Progenitor cell of endocrine pancreas (in vitro differentiated cells): ENCODE results near the gene POM121C. TPM values are rescaled to one million over a fixed set of nuclear protein-coding genes. Genes with fewer than 3 reads are reported as not detected.
"Not testable (repeated sequence)": the region's sequence is repeated elsewhere in the genome, so short reads cannot be mapped to it uniquely, and the experiment has no call there.

Source experiments
- DNase-seq: peaks from one replicate; pipeline ENCODE4 v3.0.0; 2021; ENCODE audit warnings: low spot score; ENCODE audit not compliant: unreplicated experiment
- H3K27ac Mint-ChIP-seq: 2 replicates; pipeline ENCODE4 v1.8.0; 2021; ENCODE audit warnings: mild to moderate bottlenecking, moderate library complexity, mixed read lengths
- H3K27me3 Mint-ChIP-seq: 2 replicates; pipeline ENCODE4 v1.8.0; 2021; ENCODE audit warnings: mixed read lengths
- H3K36me3 Mint-ChIP-seq: 2 replicates; pipeline ENCODE4 v1.8.0; 2022; ENCODE audit warnings: mixed read lengths; ENCODE audit not compliant: insufficient read depth
- H3K4me1 Mint-ChIP-seq: 2 replicates; pipeline ENCODE4 v1.8.0; 2021; ENCODE audit warnings: low read depth, mixed read lengths
- H3K4me3 Mint-ChIP-seq: 2 replicates; pipeline ENCODE4 v1.8.0; 2021; ENCODE audit warnings: low read depth, mild to moderate bottlenecking, moderate library complexity, mixed read lengths
- H3K9me3 Mint-ChIP-seq: 2 replicates; pipeline ENCODE4 v1.8.0; 2021; ENCODE audit warnings: low read depth, mixed read lengths
- long read RNA-seq: library from polyadenylated mRNA; unstranded; transcript quantifications from one replicate; pipeline ENCODE4 v2.0.0, GENCODE V29; 2020
- total RNA-seq: library from RNA; stranded (reverse); gene quantifications from 2 replicates; pipeline ENCODE4 v1.2.1, GENCODE V29; 2021
- TF ChIP-seq, protein P1 (sequence below): fragments of 200-600 bp; sonication (generic); IDR thresholded peaks from one replicate; pipeline ENCODE4 v1.5.0; 2021; ENCODE audit warnings: antibody characterized with exemption, mild to moderate bottlenecking; ENCODE audit not compliant: unreplicated experiment

Gene POM121C
- total RNA-seq: 68.6 and 70.6 TPM in 2 replicates
- long read RNA-seq, full-length matches to known transcripts: 1 of 20 reads
- long read RNA-seq, partial matches to known transcripts: 15 of 20 reads
- long read RNA-seq, other reads (novel, unspliced or antisense): 4 of 20 reads

DNA sequence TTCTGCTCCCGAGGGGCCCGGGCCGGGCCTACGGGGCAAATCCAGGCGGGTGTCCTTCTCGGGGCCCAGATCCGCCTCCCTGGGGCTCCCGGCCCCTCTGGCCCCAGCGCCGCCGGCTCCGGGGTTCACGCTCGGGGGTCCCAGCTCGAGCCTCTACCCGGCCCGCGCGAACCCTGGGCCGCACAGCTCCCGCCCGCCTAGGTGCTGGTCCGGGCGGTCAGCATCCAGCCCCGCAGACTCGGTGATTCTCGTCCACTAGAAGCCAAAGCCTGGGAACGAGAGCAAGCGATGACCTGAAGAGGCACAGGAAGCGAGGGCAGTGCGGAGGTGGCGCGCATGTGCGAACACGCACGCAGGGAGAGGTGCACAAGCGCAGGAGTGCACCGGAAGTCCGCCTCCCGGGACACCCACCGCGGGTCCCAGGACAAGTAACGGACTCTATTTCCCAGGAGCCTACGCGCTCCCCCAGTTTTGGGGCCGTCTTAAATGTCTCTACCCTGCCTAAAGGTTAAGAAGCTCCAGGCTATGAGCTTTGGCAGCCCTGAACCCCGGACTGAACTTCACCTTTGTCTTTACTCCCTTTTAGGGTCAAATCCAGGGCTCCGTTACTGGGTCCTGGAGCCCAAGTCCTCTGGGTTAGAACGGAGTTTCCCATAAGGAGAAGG is at the start of gene POM121C:
Gene POM121C (minus strand): TSS at position 321 of the 665 bp plus-strand sequence. CDS start 44,803 bp downstream, outside the sequence.
- not testable (repeated sequence) for H3K9me3 Mint-ChIP-seq, H3K36me3 Mint-ChIP-seq, H3K27me3 Mint-ChIP-seq, H3K4me1 Mint-ChIP-seq
- peak; percentile 70 for DNase-seq
- peak within 1 kb of the TSS; percentile 95 for H3K27ac Mint-ChIP-seq
- peak within 1 kb of the TSS; percentile 91 for H3K4me3 Mint-ChIP-seq

DNA sequence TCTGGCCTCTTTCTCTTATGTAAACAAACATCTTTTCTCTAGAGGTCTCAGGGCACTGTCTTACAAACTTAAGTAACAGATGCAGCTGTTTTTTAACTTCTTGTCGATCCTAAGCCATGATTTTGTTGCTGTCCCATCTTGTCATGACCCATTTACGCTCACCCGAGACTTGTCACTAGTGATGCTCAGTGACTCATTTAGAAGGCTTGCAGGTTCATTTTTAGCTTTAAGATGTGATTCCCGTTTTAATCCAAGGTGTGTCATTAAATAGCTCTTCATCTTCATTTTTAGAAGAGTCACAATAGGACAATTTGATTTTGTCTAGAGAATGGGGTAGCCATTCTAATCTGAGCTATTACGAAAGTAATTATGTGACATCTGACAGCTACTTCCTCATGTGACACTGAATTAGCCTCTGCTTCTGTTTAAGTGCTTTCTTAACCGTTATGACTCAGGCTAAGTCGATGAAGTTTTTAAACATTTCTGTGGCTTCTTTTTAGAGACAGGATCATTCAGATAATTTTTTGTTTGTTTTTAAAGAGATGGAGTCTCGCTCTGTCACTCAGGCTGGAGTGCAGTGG is 48.7 kb upstream of the POM121C start:
- DNase-seq: no peak
- Mint-ChIP-seq H3K9me3 (no peaks in the 10 kb centered on the region), H3K27ac (no peak overlapping the region), H3K27me3 (no peaks in the 10 kb centered on the region), H3K4me1 (no peaks in the 10 kb centered on the region), H3K36me3 (peaks cover 7% of the 10 kb centered on the region), H3K4me3 (no peak overlapping the region)
- TF ChIP-seq, protein P1, sequence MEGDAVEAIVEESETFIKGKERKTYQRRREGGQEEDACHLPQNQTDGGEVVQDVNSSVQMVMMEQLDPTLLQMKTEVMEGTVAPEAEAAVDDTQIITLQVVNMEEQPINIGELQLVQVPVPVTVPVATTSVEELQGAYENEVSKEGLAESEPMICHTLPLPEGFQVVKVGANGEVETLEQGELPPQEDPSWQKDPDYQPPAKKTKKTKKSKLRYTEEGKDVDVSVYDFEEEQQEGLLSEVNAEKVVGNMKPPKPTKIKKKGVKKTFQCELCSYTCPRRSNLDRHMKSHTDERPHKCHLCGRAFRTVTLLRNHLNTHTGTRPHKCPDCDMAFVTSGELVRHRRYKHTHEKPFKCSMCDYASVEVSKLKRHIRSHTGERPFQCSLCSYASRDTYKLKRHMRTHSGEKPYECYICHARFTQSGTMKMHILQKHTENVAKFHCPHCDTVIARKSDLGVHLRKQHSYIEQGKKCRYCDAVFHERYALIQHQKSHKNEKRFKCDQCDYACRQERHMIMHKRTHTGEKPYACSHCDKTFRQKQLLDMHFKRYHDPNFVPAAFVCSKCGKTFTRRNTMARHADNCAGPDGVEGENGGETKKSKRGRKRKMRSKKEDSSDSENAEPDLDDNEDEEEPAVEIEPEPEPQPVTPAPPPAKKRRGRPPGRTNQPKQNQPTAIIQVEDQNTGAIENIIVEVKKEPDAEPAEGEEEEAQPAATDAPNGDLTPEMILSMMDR: no peak

- TF ChIP-seq, protein P1: no peak
- no peaks in the 10 kb centered on the region for H3K9me3 Mint-ChIP-seq
- H3K27ac Mint-ChIP-seq: no peak overlapping the region
- DNase-seq: no peak
- no peaks in the 10 kb centered on the region for H3K27me3 Mint-ChIP-seq
- no peaks in the 10 kb centered on the region for H3K4me1 Mint-ChIP-seq
- no peak overlapping the region for H3K4me3 Mint-ChIP-seq
- H3K36me3 Mint-ChIP-seq: peaks cover 4% of the 10 kb centered on the region
These were observed 47.8 kb upstream of the POM121C start for GRCh38 chr7:75533926-75534325.

DNA sequence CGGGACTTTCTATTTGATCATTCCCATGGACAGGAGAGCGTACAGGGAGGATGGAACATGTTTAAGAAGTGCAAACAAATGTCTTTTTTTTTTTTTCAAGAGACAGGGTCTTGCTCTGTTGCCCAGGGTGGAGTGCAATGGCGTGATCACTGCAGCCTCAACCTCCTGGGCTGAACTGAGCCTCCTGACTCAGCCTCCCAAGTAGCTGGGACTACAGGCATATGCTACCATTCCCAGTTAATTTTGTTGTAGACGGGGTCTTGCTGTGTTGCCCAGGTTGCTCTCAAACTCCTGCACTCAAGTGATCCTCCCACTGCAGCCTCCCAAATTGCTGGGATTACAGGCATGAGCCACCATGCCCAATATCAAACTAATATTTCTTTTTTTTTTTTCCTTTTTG is 46.5 kb upstream of the POM121C start:
- Mint-ChIP-seq H3K4me3 (no peak overlapping the region), H3K36me3 (peaks cover 2% of the 10 kb centered on the region), H3K27ac (no peak overlapping the region), H3K27me3 (no peaks in the 10 kb centered on the region), H3K9me3 (no peaks in the 10 kb centered on the region), H3K4me1 (peaks cover 3% of the 10 kb centered on the region)
- no peak for DNase-seq
- TF ChIP-seq, protein P1: no peak

- DNase-seq: no peak
- H3K27ac Mint-ChIP-seq: peak overlapping the region; percentile 9
- no peak overlapping the region for H3K4me3 Mint-ChIP-seq
- H3K9me3 Mint-ChIP-seq: no peaks in the 10 kb centered on the region
- TF ChIP-seq, protein P1: no peak
- H3K4me1 Mint-ChIP-seq: peaks cover 9% of the 10 kb centered on the region
- no peaks in the 10 kb centered on the region for H3K27me3 Mint-ChIP-seq
- H3K36me3 Mint-ChIP-seq: peaks cover 2% of the 10 kb centered on the region
These were observed 45.3 kb upstream of the POM121C start for GRCh38 chr7:75531359-75531821.

DNA sequence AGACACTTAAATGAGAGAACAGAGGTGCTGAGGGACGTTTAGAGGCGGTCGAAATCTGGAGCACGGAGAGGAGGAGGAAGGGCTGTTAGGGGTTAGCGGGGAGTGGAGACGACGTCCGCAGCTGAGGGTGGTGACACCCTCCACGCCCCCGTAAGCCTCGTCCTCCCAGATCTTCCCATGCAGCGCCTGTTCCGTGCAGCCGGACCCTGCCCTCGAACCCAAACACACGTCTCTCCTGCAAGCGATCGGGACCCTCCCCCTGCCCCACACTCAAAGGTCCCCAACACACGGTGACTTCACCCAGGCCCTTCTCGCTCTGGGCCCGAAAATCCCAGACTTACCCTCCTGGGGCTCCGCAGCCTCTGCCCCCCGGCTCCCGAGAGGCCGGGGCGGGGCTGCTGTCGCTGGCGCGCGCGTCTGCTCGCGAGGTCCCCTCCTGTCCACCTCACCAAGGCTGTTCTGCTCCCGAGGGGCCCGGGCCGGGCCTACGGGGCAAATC is 41.2 kb upstream of the POM121C start:
- DNase-seq, H3K9me3 Mint-ChIP-seq: not testable (repeated sequence)
- H3K27ac Mint-ChIP-seq: peak overlapping the region; percentile 96

DNA sequence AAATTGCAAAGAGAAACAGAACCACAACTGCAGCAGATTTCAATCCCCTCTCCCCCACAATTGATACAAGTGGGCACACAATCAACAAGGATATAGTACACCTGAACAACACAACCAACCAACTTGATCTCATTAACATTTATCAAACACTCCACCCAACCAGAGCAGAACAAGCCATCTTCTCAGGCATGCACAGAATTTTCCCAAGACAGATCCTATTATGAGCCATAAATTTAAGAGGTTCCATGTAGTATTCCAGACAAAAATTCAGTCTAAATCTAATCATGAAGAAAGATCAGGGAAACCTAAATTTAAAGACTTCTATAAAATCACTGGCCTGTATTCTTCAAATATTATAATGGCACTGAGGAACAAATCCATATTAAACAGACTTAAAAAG is 35.6 kb upstream of the POM121C start:
- peaks cover 16% of the 10 kb centered on the region for H3K9me3 Mint-ChIP-seq
- not testable (repeated sequence) for H3K4me1 Mint-ChIP-seq, H3K27ac Mint-ChIP-seq, DNase-seq, H3K27me3 Mint-ChIP-seq, H3K4me3 Mint-ChIP-seq
- peaks cover 49% of the 10 kb centered on the region for H3K36me3 Mint-ChIP-seq

More for the DNA sequence above, 41.2 kb upstream of the POM121C start:
- peak overlapping the region; percentile 90 for H3K4me3 Mint-ChIP-seq
- H3K27me3 Mint-ChIP-seq, H3K4me1 Mint-ChIP-seq: not testable (repeated sequence)
- H3K36me3 Mint-ChIP-seq: peaks cover 25% of the 10 kb centered on the region

DNA sequence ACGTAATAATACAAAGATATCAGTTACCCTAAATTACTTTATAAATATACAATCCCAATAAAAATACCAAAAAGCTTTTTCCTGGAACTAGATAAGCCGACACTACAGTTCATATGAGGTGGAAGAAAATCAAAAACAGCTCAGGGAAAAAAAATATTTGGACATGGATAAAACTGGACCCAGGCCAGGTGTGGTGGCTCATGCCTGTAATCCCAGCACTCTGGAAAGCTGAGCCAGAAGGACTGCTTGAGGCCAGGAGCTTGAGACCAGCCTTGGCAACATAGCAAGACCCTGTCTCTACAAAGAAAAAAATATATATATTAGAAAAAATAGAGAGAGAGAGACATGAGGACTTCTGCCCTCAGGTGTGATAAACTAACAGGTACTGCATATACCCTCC is 32.7 kb upstream of the POM121C start:
- DNase-seq, H3K27ac Mint-ChIP-seq, H3K4me3 Mint-ChIP-seq, H3K27me3 Mint-ChIP-seq, H3K4me1 Mint-ChIP-seq: not testable (repeated sequence)
- peaks cover 38% of the 10 kb centered on the region for H3K36me3 Mint-ChIP-seq
- peaks cover 16% of the 10 kb centered on the region for H3K9me3 Mint-ChIP-seq

DNA sequence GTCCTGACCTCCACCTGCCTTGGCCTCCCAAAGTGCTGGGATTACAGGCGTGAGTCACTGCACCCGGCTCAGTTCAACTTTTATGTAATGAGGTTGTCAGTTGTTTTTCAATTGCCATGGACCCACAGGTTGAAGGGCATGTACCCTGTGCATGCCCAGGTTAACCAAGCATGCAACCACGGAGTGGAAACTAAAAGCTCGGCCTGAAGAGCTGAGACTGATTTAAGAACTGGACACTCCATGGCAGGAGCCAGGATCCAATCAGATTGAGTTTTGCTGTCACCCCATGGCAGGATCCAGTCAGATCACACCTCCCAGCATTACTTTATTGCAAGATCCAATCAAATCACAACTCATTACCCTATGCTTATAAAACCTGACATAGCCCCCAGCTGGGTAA is 22.9 kb upstream of the POM121C start:
- H3K27ac Mint-ChIP-seq, H3K4me1 Mint-ChIP-seq, H3K4me3 Mint-ChIP-seq, H3K36me3 Mint-ChIP-seq, DNase-seq, H3K9me3 Mint-ChIP-seq, H3K27me3 Mint-ChIP-seq: not testable (repeated sequence)
